ENCODE data around the gene OR52A5. TPM values are rescaled to one million over a fixed set of nuclear protein-coding genes. Genes with fewer than 3 reads are reported as not detected.

OR52A5 gene
- polyA plus RNA-seq, 1 of the 3 experiments (the other 2 are of a cell fraction): not detected

DNA sequence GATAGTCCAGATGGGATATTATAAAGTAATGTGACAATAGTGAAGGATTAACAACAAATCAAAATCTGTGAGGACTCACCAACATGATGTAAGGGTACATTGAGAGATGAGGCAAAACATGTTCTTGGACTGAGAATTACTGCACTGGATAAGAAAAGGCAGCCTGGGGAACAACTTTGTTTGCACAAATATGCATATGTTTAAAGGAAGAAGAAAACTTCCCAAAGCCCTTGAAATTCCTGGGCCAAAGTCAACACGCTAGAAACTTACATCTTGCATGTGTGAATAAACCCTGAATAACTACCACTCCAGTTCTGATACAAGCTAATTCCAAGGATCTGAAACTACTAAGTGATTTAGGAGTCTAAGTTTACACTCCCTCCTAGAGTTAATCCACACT is 1.1 kb downstream of the OR52A5 start (continued):
- TF ChIP-seq REST (IDR thresholded peaks at IDR 0.05; ENCODE audit: low read depth, low read length) (no peak), NFIC (IDR thresholded peaks at IDR 0.05; ENCODE audit: borderline replicate concordance) (no peak), MXI1 (IDR thresholded peaks at IDR 0.05; ENCODE audit: low read depth, low read length) (no peak), RFX5 (IDR thresholded peaks at IDR 0.05; ENCODE audit: low read length) (no peak), FOXJ3 (CRISPR knock-in tag; IDR thresholded peaks at IDR 0.05) (no peak), USF1 (IDR thresholded peaks at IDR 0.05; ENCODE audit: borderline replicate concordance, low read depth) (no peak), GATA2 (CRISPR knock-in tag; IDR thresholded peaks at IDR 0.05) (no peak), TCF12 (IDR thresholded peaks at IDR 0.05) (no peak), POLR2AphosphoS5 (IDR thresholded peaks at IDR 0.05; ENCODE audit: low read depth, low read length) (no peak)

- no peak overlapping the region for H3K4me2 ChIP-seq
- TF ChIP-seq EP300 (IDR thresholded peaks at IDR 0.05; ENCODE audit: borderline replicate concordance in 1 of 2, low read depth in 1 of 2, low read length in 1 of 2) (no peak), REST (IDR thresholded peaks at IDR 0.05; ENCODE audit: low read depth, low read length) (no peak), RAD21 (IDR thresholded peaks at IDR 0.05; ENCODE audit: low read length) (no peak), TAF1 (IDR thresholded peaks at IDR 0.05; ENCODE audit: borderline replicate concordance, low read depth, low read length) (no peak), NRF1 (IDR thresholded peaks at IDR 0.05; ENCODE audit: low read depth, low read length) (no peak), TCF12 (IDR thresholded peaks at IDR 0.05) (no peak), ELF1 (IDR thresholded peaks at IDR 0.05) (no peak), RFX5 (IDR thresholded peaks at IDR 0.05; ENCODE audit: low read length) (no peak), MEF2A (IDR thresholded peaks at IDR 0.05; ENCODE audit: borderline replicate concordance, low read depth) (no peak), USF2 (IDR thresholded peaks at IDR 0.05; ENCODE audit: borderline replicate concordance, low read depth, low read length) (no peak), YY1 (IDR thresholded peaks at IDR 0.05; ENCODE audit: low read depth) (no peak), CHD2 (IDR thresholded peaks at IDR 0.05; ENCODE audit: low read length, partially characterized antibody) (no peak), NFIC (IDR thresholded peaks at IDR 0.05; ENCODE audit: borderline replicate concordance) (no peak)
- TF ChIP-seq, protein P1, sequence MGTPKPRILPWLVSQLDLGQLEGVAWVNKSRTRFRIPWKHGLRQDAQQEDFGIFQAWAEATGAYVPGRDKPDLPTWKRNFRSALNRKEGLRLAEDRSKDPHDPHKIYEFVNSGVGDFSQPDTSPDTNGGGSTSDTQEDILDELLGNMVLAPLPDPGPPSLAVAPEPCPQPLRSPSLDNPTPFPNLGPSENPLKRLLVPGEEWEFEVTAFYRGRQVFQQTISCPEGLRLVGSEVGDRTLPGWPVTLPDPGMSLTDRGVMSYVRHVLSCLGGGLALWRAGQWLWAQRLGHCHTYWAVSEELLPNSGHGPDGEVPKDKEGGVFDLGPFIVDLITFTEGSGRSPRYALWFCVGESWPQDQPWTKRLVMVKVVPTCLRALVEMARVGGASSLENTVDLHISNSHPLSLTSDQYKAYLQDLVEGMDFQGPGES (IDR thresholded peaks at IDR 0.05; ENCODE audit: low read depth, low read length): no peak
- TF ChIP-seq, protein P2, sequence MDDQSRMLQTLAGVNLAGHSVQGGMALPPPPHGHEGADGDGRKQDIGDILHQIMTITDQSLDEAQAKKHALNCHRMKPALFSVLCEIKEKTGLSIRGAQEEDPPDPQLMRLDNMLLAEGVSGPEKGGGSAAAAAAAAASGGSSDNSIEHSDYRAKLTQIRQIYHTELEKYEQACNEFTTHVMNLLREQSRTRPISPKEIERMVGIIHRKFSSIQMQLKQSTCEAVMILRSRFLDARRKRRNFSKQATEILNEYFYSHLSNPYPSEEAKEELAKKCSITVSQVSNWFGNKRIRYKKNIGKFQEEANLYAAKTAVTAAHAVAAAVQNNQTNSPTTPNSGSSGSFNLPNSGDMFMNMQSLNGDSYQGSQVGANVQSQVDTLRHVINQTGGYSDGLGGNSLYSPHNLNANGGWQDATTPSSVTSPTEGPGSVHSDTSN (IDR thresholded peaks at IDR 0.05): no peak
- H2AFZ ChIP-seq (ENCODE audit: low read depth): no peak overlapping the region
- H3K27me3 ChIP-seq (ENCODE audit: insufficient read depth): peaks cover 8% of the 10 kb centered on the region; the same call in 1 of the 2 replicates
- H3F3A ChIP-seq (replicated peaks; ENCODE audit: insufficient read depth): no peaks in the 10 kb centered on the region
- no peaks in the 10 kb centered on the region for H3K79me2 ChIP-seq (ENCODE audit: insufficient read depth)
- H3K9me3 ChIP-seq: no peaks in the 10 kb centered on the region
- ChIA-PET POLR2A (no interaction called here), CTCF (no interaction called here)
- H3K4me3 ChIP-seq (ENCODE audit: low read depth in 2 of 2, low read length in 1 of 2): no peak overlapping the region
- no peaks in the 10 kb centered on the region for H4K20me1 ChIP-seq (ENCODE audit: insufficient read depth)
- no peak overlapping the region for H3K9ac ChIP-seq
- H3K4me1 ChIP-seq (ENCODE audit: control insufficient read depth in 1 of 2, insufficient read depth in 2 of 2, low read depth in 1 of 2, low read length in 1 of 2): no peaks in the 10 kb centered on the region
- H3K36me3 ChIP-seq (replicated peaks in 1 of 2; ENCODE audit: control insufficient read depth in 1 of 2, insufficient read depth in 2 of 2, low read length in 1 of 2): no peaks in the 10 kb centered on the region
- no peak overlapping the region for H3K27ac ChIP-seq (ENCODE audit: low read depth in 2 of 2, low read length in 1 of 2)
- no peak for DNase-seq
- H3K9me2 ChIP-seq: no peaks in the 10 kb centered on the region
Observed at GRCh38 chr11:5136261-5136660, 1.9 kb downstream of the OR52A5 start.

Data from SK-N-SH (cell line).